AG04450 (cell line): Measurements from ENCODE around the gene ZNF879. TPM values are rescaled to one million over a fixed set of nuclear protein-coding genes. Genes with fewer than 3 reads are reported as not detected.

Source experiments
- CTCF ChIA-PET: fragments of 300-600, 350-600 bp; formaldehyde crosslinking; extraction: SDS; loops from one replicate; lab custom pipeline; 2022; ENCODE audit warnings: antibody characterized with exemption, inconsistent platforms; lab: Charles Lee
- POLR2A ChIA-PET: fragments of 350-600 bp; formaldehyde crosslinking; extraction: SDS; loops from one replicate; lab custom pipeline; 2021; ENCODE audit warnings: antibody characterized with exemption, inconsistent platforms; lab: Yijun Ruan, JAX
- DNase-seq: peaks from one replicate; pipeline ENCODE4 v3.0.0-alpha.2; 2011; ENCODE audit warnings: low read depth, low spot score
- H3K27ac ChIP-seq: one replicate; pipeline ENCODE4 v1.5.1; 2012; ENCODE audit warnings: low read depth, low read length, control low read depth
- H3K27me3 ChIP-seq: one replicate; pipeline ENCODE4 v1.6.0; 2012; ENCODE audit warnings: low read length; ENCODE audit not compliant: control insufficient read depth, insufficient read depth
- H3K4me3 ChIP-seq: 2 replicates; pipeline ENCODE4 v1.5.1; 2011; ENCODE audit warnings: mild to moderate bottlenecking, low read depth, low read length, control low read depth
- H3K9me3 ChIP-seq: 2 replicates; pipeline ENCODE4 v1.5.1; 2012; ENCODE audit warnings: low read length; ENCODE audit not compliant: control insufficient read depth, insufficient read depth
- polyA plus RNA-seq: library from polyadenylated mRNA; depleted of rRNA; stranded (reverse); fragments of >200 nt; gene quantifications from 2 replicates; pipeline ENCODE4 v1.2.3, GENCODE V29; 2011
- TF ChIP-seq, protein P1 (sequence below): IDR thresholded peaks from 2 replicates; pipeline ENCODE4 v1.5.1; 2011; ENCODE audit warnings: low read depth, low read length, control low read depth, inconsistent platforms

ZNF879 gene
- polyA plus RNA-seq, 1 experiment: 3.1 TPM

DNA sequence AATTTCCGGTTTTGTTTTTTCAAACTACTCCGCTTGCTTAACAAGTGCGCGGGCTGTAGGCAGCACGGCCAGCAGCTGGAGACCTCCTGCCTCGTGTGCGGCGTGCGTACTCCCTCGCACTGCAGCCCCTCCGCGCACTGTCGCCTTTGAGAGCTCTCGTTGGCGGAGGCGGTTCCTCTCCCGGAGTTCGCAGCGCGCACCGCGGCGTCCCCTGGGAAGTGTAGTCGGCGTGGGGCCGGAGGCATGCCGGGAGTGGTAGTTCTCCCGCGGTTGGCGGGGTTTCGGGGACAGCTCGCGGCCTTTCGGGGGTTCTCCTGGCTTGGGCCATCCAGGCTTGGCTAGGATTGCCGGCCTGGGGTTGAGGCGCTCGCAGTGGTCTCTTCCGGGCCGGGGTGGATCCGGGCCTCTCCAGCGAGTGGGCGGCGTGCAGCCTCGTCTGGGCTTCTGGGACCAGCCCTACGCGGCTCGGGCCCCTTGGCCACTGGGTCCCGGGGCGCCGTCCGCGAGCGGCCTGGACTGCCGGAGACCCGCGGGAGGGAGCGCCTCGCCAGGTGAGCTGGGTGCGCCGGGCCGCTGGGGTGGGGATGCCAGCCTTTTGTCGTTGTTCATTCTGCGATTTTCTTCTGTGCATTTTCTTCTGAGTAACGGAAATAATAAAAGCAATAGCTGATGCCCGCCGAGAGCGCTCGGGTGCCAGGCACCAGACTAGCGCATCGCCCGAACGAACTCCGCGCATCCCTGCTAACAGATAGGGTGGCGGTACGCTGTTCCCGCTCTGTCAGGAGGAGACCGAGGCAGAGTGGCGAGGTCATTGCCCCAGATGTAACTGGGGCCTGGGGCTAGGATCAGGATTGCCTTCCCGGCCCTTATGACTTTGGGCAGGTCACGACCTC is 36.8 kb downstream of the ZNF879 start, which contains the start of gene ZNF354C:
Gene ZNF354C (plus strand): TSS at position 258 of the 893 bp plus-strand sequence. CDS start 1,696 bp downstream, outside the sequence.
- TF ChIP-seq, protein P1, sequence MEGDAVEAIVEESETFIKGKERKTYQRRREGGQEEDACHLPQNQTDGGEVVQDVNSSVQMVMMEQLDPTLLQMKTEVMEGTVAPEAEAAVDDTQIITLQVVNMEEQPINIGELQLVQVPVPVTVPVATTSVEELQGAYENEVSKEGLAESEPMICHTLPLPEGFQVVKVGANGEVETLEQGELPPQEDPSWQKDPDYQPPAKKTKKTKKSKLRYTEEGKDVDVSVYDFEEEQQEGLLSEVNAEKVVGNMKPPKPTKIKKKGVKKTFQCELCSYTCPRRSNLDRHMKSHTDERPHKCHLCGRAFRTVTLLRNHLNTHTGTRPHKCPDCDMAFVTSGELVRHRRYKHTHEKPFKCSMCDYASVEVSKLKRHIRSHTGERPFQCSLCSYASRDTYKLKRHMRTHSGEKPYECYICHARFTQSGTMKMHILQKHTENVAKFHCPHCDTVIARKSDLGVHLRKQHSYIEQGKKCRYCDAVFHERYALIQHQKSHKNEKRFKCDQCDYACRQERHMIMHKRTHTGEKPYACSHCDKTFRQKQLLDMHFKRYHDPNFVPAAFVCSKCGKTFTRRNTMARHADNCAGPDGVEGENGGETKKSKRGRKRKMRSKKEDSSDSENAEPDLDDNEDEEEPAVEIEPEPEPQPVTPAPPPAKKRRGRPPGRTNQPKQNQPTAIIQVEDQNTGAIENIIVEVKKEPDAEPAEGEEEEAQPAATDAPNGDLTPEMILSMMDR: no peak
- POLR2A ChIA-PET: interaction anchor here (0.6 to 1.4 kb wide), 5 partner anchors 159 to 563 kb away, joined by 3 to 14 read pairs (median 4); partner anchors contain the start of genes HNRNPH1, ZNF354A and ZNF354B
- DNase-seq: peak; percentile 74
- no peaks in the 10 kb centered on the region for H3K27me3 ChIP-seq
- peak within 1 kb of the TSS; percentile 76 for H3K4me3 ChIP-seq
- CTCF ChIA-PET: interaction anchor here (1.5 kb wide), 1 partner anchor 330 kb away, joined by 7 read pairs; the partner anchor contains the start of gene ZNF354A
- peaks cover 47% of the 10 kb centered on the region for H3K9me3 ChIP-seq
- H3K27ac ChIP-seq: peak within 1 kb of the TSS; percentile 39

DNA sequence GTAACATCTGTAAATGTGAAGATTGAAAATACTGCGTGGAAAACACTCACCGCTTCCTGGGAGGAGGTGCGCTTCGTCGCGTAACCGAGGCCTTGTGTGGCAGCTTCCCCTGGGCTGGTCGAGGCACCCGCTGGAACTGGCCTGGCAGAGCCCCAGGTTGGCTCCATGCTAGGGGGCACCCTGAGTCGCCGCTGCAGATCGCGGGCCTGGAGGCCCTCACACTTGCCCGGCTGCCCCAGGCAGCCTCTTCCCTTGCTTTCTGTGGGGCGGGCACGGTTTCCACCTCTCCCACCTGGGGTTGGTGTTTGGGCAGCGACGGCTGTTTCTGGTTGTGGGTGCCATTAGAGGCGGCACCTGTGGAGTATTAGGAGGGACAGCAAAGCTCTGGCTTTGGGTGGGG is 37.4 kb downstream of the ZNF879 start:
- CTCF ChIA-PET: interaction anchor here (1.5 kb wide), 1 partner anchor 330 kb away, joined by 7 read pairs; the partner anchor contains the start of gene ZNF354A
- POLR2A ChIA-PET: interaction anchor here (1.4 kb wide), 1 partner anchor 201 kb away, joined by 14 read pairs; the partner anchor contains the start of gene ZNF354B
- Histone ChIP-seq H3K9me3 (peaks cover 52% of the 10 kb centered on the region), H3K27me3 (no peaks in the 10 kb centered on the region), H3K27ac (no peak overlapping the region), H3K4me3 (peak overlapping the region; percentile 76)
- TF ChIP-seq, protein P1: no peak
- DNase-seq: no peak

DNA sequence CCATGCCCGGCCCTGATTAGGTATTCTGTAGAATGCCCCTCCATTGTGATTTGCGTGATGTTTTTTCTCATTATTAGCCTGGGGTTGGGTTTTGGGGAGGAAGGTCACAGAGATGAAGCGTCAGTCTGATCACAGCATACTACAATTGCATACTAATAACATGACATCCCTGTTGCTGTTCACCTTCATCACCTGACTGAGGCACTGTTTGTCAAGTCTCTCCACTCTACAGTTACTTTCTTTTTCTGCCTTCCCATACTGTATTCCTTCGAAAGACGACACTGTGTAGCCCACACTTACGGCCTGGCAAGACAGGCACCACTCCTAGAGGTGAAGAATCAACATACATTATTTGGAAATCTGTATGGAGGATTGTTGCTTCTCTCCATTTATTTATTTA is 42.1 kb downstream of the ZNF879 start:
- DNase-seq: no peak
- TF ChIP-seq, protein P1: no peak
- Histone ChIP-seq H3K27me3 (no peaks in the 10 kb centered on the region), H3K9me3 (peaks cover 74% of the 10 kb centered on the region), H3K4me3 (no peak overlapping the region), H3K27ac (no peak overlapping the region)
- ChIA-PET CTCF (no interaction called here), POLR2A (no interaction called here)

DNA sequence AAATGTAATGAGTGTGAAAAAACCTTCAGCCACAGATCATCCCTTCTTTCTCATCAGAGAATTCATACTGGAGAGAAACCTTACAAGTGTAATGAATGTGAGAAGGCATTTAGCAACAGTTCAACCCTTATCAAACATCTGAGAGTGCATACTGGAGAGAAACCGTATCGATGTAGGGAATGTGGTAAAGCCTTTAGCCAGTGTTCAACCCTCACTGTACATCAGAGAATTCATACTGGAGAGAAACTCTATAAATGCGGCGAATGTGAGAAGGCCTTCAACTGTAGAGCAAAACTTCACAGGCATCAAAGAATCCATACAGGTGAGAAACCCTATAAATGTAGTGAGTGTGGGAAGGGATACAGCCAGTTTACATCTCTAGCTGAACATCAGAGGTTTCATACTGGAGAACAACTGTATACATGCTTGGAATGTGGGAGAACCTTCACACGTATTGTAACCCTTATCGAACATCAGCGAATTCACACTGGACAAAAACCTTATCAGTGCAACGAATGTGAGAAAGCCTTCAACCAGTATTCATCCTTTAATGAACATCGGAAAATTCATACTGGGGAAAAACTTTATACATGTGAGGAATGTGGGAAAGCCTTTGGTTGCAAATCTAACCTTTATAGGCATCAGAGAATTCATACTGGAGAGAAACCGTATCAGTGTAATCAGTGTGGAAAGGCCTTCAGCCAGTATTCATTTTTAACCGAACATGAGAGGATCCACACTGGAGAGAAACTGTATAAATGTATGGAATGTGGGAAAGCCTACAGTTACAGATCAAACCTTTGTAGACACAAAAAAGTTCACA is 55.8 kb downstream of the ZNF879 start:
- CTCF ChIA-PET: no interaction called here
- Histone ChIP-seq H3K4me3 (no peak overlapping the region), H3K27ac (no peak overlapping the region), H3K9me3 (peaks cover 44% of the 10 kb centered on the region), H3K27me3 (no peaks in the 10 kb centered on the region)
- DNase-seq: no peak
- POLR2A ChIA-PET: no interaction called here
- TF ChIP-seq, protein P1: no peak
